Measurements from ENCODE around the gene DHODH.
"Not testable (repeated sequence)": the region's sequence is repeated elsewhere in the genome, so short reads cannot be mapped to it uniquely, and the experiment has no call there.

Gene DHODH

DNA sequence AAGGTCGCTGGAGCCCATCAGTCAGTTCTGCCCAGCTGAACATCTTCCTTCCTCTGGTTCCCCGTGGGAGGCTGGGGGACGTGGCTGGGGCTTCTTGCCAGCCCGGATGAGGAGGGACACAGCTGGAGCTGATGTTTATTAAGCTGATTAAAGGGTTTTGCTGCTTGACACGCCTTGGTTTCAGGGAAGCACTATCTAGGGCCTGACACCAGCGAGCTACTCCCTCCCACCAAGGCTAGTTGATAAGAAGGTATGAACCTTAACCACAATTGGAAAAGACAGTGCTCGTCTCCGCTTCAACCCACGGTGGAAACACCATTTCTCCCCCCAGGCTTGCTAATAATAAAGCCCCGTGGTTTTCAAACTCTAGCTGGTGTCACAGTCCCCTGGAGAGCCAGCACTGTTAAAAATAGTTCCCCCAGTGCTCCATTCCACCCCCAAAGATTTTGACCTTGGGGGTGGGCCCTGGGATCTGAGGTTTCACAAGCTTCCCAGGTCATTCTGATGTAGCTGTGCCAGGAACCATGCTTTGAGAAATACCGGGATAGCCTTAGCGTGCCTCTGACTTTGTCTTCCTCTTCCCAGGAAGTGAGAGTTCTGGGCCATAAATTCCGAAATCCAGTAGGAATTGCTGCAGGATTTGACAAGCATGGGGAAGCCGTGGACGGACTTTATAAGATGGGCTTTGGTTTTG, 5.5 kb downstream of the DHODH start:
- no peak for DNase-seq

DNA sequence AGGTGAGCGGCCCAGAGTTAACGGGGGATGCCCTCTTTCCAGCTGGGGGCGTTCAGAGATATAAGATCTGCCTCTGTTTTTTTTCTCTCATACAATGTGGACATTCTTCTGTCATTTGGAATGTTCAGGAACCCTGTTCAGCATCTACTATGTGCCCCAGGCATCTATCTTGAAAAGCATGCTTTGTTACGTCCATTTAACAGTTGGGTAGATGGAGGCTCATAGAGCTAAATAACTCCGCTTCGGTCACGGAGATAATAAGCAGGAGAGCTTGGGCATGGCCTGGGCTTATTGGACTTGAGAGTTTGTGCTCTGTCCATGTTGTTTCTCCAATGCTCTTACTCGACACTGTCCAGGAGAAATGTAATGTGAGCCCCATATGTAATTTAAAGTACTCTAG, 6.1 kb downstream of the DHODH start:
- no peak for DNase-seq

DNA sequence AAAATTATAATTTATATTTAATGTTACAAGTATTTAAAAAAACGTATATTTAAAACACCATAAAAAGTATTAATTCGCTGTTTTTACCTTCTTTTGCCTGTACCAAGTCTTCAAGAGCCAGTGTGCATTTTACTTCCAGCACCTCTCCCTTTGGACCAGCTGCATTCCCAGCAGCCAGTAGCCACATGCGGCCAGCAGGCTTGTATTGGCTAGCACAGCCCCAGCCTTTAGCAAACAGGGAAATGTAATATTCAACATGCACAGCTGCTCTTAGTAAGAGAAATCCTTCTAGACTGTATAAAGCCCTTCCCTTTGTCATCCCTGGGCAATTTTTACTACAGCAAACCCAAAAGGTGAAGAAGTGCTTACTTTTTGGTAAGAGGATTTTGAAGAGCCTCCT, 6.6 kb downstream of the DHODH start:
- no peak for DNase-seq

DNA sequence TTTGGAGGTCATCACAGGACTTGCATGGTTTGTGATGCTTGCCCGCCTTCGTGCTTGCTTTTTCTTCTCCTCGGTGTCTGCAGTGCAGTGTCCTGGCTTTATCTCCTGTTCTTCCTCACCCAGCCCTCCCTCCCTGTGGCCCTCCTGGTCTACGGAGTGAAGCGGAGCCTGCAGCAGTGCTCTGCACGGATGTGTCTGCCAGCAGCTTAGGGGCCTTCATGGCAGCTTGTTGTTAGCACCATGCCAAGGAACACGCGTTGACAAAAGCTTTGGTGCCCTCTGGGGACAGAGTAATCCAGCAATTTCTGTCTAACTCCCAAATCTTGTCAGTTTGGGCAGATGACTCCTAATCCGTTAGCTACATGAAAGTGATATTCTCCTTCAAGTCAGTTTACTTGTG, 9.9 kb downstream of the DHODH start:
- DNase-seq = no peak

DNA sequence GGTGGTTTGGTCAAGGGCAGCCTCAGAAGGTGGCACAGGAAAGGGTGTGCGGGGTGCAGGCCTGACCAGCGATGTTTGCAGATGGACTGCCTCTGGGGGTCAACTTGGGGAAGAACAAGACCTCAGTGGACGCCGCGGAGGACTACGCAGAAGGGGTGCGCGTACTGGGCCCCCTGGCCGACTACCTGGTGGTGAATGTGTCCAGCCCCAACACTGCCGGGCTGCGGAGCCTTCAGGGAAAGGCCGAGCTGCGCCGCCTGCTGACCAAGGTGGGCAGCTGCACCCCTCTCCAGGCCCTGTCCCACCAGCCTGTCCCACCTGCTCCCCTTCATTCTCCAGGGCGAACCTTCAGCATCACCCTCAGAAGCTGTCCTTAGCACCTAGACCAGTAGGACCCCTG, 12.5 kb downstream of the DHODH start:
- no peak for DNase-seq

DNA sequence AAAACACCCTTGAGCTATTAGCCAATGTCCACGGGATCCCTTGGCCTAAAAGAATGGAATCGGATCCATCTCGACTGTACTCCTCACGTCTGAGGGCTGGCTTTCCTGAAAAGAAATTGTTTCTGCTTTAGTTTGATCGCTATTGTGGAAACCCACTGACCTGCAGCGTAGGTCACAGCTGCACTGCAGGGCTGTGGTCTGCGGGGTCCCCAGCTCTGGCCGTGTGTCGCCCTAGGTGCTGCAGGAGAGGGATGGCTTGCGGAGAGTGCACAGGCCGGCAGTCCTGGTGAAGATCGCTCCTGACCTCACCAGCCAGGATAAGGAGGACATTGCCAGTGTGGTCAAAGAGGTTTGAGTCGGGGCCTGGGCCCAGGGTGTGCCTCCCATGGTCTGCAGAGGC, 13.6 kb downstream of the DHODH start:
- no peak for DNase-seq

DNA sequence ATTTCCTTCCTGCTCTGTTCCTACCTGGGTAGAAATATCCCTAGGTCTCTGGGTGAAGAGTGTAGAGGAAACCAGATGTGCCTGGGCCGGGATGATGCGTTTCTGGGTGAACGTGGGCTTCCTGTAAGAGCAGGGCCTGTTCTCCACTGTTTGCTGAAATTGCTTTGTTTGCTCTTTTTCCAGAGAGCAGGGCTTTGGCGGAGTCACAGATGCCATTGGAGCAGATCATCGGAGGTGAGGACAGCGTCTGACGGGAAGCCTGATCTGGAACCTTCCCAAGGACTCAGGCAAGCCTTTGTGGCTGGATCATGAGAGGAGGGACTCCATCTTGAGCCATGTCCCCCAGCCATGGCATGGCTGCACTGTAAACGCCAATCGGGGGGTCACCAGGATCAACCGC, 15.4 kb downstream of the DHODH start:
- no peak for DNase-seq

DNA sequence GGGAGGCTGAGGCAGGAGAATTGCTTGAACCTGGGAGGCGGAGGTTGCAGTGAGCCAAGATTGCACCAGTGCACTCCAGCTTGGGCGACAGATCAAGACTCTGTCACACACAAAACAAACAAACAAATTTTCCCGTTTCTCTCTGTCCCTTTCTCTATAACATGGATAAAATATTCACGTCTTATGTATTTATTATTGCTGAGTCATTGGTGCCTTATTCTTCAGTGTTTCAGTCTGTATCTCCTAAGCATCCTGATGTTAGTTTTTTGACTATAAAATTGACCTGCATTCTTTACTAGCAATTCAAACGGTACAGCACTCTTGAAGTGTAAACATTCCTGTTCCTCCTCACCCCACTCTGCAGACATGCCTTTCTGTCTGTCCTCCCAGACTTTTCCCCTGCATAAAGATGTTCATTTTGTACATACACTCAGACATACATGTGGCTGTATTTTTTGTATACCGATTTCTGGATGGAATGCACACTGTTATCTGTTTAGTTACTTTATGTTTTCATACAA, 16.4 kb downstream of the DHODH start:
- no peak for DNase-seq

DNA sequence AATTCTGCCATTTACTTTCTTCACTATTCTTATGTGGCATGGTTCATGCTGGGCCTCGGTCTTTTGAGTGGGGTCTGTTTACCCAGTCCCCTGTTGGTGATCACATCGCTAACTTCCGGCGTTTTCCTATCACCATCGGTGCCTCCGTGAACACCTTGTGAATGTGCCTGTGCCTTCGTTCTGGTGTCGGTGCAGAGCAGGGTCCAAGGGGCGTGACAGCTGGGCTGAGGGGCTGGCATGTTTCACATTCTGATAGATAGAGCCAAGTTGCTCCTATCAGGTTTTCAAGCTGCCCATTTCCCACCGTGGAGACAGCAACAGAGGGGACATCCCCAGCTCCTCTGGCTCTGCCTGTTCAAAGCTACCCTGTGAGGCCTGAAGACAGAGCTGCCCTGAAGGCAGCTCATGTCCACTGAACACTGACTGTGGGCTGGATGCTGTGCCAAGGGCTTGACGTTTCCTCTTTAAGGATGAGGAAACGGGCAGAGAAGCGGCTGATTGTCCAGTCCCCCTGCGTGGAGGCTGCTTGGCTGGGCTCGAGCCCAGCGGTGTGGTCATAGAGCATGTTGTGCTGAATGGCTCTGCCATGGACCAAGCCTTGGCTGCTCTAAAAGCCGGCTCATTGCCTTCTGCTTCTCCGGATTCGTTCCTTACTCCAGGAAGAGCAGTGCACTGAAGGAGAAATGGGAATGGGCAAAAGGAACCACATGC, 17.0 kb downstream of the DHODH start:
- no peak for DNase-seq

DNA sequence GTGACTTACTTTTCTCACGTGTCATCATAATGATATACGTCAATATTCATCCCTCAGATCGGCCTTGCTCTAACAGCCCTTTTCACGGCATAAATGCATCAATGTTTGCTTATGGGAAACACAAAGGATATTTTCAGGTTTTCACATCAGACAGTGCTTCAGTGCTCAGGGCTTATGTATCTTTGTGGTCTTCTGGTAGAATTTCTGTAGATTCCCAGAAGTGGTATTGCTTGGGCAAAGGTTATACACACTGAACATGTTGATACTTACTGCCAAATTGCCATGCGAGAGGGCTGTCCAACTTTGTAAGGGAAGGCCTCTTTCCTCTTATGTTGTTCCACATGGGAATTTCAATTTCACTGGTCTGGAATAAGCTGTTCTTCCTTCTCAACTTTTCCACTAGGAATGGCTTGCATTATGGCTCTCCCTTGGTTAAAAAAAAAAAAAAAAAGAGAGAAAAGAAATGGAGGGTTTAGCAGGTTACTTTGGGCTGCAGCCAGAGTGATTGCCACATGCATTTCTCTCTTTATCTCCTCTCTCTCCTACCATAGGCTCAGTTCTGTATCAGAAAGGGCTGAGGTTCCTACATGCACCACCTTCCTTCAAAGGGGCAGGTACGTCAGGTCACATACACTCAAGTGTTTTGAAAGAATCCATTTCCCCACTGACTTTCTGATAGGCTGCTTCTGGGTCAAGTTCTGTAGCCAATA, 19.3 kb downstream of the DHODH start:
- no peak for DNase-seq

DNA sequence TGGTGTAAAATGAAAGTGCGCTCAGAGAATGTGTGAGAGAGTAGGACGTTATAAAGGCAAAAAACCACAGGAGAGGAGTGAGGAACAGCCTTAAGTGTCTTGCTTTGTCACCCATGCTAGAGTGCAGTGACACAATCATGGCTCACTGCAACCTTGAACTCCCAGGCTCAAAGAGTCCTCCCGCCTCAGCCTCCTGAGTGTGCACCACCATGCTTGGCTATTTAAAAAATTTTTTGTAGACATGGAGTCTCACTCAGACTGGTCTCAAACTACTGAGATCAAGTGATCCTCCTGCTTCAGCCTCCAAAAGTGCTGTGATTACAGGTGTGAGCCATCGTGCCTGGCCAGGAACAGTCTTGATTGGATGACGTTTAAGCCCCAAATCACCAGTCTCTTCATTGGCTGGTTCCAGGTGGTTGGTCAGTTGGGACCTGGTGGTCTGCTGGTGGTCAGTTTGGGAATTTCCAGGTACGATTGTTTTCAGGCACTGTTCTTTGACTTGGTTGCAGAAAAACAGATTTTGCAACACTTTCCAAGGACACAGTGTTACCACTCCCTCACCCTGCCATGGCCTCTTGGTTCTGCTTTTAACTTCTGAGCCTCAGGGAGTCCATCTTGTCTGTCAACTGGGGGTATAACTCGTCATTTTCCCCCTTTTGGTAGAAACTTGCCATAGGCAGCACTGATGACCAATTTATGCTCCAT, 21.2 kb downstream of the DHODH start:
- DNase-seq = no peak

DNA sequence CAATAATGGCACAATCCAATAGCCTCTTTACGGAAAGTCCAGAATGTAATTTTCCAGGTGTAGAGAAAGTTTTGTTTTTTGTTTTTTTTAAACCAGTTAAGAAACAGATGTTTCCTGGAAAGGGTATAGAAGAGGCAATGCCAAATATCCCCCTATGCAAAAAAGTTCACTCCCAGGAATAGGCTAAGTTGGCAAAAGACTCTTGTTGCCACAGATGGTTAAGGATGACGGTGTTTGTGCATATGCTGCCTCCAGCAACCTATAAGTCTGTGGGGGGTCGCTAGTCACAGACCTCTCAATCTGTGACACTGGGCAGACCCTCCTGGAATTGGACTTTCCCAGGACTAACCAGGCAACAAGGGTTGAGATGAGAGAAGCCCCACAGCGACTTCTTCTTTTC, 24.9 kb downstream of the DHODH start:
- DNase-seq = no peak

DNA sequence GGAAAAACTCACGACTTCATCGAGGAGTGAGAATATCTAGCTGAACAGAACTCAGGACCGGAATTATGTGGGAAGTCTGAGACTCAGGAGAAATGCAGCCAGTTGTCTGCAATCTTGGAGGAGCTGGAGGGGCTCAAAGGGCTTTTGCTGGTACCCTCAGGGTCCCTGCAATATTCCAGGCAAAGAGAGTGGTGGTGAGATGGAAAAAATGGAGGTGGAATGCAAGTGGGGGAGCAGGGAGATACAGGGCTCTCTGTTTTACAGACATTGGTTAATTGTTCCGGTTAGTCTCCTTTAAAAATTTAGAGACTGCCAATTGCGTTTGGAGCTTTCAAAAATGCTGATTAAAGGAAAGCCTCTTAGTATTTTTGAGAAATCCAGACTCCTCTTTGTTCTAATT, 27.6 kb downstream of the DHODH start:
- DNase-seq = no peak

DNA sequence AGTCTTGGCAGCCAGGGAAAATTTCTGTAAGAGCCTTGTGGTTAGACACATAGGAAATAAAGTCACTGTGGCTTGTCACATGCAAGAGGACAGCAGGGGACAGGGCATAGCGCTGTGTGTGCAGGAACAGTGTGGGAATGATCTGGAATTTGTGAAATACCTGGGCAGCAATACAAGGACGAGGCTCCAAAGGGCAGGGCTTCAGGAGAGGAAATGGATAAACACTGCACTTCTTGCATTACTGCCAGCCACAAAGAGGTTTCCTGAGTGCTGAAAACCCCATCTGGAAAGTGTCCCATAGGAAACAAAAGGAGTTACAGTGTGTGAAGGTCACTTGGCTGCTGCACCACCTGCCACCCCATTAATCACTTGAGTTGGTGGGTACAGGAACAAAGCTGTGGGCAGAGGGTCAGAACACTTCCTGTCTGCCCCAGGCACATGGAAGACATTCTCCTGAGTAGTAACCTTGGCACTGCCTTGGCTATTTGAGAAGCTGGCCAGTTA, 33.7 kb downstream of the DHODH start:
- DNase-seq = no peak

DNA sequence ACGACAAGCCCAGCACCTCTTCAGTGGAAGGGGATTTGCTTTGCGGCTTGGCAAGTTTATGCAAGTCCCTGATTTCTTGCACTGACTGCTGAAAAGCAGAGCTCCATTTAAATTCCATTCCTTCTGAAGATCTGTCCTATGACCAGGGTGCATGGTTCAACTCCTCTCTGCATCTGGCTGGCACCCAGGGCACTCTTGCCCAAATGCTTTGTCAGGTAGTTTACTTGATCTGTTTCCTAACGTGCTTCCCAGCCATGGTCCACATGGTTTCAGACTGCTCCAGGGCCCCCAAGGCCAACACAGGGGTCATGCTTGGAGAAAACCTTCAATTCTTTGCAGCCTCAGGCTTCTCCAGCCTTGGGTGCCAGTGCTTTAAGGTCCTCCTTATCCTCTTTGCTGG, 34.5 kb downstream of the DHODH start:
- no peak for DNase-seq

DNA sequence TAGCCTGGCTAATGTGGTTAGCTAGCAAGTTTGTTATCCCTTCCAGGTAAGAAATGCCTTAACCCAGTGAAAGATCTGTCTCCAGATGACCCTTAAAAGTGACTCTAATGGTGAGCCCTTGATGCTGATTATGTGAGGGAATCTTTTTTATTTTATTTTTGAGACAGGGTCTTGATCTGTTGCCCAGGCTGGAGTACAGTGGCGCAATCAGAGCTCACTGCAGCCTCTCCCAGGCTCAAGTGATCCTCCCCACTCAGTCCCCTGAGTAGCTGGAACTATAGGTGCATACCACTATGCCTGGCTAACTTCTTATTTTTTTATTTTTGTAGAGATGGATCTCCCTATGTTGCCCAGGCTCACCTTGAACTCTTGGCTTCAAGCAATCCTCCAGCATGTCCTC, 35.0 kb downstream of the DHODH start:
- DNase-seq = no peak

DNA sequence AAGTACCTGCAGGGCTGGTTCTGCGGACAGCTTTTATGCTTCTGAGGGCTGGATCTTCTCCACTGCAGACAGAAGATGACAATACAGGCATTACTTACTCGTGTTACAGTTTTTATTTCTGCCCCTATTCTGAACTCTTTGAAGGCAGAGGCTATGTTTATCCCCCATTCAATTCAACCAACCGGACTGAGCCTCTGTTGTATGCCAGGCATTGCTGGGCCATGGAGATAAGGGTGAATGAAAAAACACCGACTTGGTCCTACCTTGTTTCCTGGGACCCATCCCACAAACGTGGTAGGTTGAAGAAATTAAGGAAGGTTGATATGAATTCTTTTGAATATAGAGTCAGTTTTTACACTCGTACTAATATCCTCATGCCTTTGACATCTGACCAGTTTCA, 35.8 kb downstream of the DHODH start:
- DNase-seq = no peak

DNA sequence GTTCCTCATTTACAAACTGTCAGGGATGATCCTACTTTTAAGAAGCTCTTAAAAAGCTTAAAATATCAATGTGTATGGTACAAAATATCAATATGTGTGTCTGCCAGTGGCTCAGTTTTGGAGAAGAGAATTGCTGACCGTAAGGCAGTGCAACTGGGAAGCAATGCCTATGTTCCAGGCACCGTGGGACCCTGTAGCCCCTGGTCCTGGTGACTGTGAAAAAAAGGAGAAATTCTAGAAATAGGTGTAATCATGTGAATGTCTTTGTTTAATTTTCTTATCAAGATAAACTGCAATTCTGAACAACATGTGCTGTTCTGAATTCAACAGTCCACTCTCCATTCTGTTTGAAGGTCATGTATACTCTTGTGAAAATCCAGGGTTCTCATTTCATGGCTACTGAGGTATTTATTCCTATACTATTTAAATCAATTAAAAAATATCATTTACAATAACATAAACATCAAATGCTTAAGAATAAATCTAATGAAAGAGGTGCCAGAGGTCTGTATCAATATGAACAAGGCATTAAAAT, 36.3 kb downstream of the DHODH start:
- DNase-seq = no peak

DNA sequence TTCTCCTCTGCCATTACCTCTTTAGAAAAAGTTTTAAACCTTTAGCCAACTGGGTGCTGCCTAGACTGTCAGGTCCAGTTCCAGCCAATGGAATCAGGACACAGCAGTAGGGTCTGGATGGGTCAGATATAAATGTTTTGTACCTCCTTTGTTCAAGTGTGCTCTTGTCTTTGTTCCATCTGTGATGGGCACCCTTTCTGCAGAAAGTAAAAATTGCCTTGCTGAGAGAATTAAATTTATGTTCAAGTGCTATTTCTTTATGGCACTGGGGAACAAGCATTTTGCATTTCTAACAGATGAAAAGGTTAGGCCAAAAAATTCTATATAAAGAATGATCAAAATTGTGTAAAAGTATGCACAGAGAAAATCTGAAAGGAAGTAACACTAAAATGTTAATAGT, 40.6 kb downstream of the DHODH start:
- no peak for DNase-seq

DNA sequence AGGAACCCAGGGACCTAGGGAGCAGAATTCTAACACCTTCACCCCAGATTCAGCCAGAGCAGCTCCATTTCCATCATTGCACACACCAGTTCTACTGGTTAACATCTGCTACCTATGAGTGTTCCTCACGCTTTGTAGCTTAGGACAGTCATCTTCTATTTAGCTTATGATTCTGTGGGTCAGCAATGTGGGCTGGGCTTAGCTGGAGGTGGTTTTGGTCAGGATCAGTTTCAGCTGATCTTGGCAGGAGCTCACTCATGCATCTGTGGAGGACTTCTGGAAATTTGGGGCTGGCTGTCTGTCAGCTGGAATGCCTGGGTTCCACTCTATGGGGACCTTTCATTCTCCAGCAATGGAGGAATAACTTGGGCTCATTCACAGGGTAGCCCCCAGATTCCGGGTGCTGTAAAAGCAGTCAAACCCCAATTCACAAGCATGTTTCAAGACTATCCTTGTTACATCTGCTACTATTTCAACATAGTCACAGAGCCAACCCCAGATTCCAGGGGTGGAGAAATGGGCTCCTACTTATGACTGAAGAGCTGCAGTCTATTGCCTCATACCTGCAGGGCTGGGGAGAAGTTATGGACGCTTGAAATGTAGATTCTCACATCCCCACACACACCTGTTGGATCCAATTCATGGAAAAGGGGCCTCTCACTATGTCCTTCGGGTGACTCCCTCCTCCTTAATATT, 42.4 kb downstream of the DHODH start:
- DNase-seq = no peak

DNA sequence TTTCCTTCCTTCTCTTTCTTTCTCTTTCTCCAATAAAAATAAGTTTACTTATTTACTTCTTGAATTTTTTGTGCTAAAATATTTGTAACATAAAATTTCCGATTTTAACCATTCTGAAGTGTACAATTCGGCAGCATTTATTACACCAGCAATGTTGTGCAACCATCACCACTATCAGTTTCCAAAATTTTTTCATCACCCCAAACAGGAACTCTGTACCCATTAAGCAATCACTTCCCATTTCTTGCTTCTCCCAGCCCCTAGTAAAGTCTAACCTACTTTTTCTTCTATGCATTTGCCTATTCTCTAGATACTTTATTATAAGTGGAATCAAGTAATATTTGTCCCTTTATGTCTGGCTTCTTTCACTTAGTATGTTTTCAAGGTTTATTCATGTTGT, 43.3 kb downstream of the DHODH start:
- DNase-seq = no peak

DNA sequence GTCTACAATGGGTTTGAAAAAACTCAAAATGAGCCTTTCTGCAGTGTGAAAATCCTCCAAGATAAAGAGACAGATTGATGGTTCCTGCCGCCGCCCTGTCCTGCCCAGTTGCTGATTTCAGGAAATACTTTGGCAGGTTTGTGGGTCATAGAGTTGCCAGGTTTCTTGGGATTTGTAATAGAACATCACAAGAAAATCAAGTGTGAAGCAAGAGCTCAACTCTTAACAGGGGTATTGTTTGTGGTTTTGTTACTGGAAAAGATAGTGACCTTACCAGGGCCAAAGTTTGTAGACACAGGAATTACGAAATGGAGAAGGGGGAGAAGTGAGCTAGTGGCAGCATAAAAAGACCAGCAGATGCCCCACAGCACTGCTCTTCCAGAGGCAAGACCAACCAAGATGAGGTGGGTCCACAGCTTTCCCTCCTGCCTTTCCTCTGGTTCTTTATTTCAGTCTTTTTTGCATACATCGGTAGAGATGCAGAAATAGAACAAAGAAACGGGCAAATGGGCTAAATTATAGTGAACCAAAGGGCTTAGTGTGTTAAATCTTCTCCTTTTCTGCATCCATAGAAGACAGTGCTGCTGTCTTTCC, 45.8 kb downstream of the DHODH start, which contains the start of gene HP:
Gene HP, plus strand, starts transcription at position 252 of the 594 bp plus-strand sequence. Its CDS starts 148 bp downstream, at position 400.
- DNase-seq = not testable (repeated sequence)

Data from activated CD4-positive, CD25-positive, alpha-beta regulatory T cell treated with anti-CD3 and anti-CD28 coated beads, Interleukin-2, amount 50 U/mL, for 72 hours (primary cell).